Mesothelial cell of epicardium (in vitro differentiated cells): Measurements from ENCODE around the gene ZNF79. TPM values are rescaled to one million over a fixed set of nuclear protein-coding genes. Genes with fewer than 3 reads are reported as not detected.
A peak's percentile ranks its signal among the peaks of the same experiment; 100 is the strongest.

Source experiments
- DNase-seq, 2 experiments: peaks; one replicate each; pipeline ENCODE4 v3.0.0; 2021; ENCODE audit warnings: low spot score in 2 of 2; ENCODE audit not compliant: unreplicated experiment in 2 of 2
- H3K27ac Mint-ChIP-seq: 2 replicates; pipeline ENCODE4 v1.8.0; 2021; ENCODE audit warnings: mixed read lengths
- H3K27me3 Mint-ChIP-seq: 2 replicates; pipeline ENCODE4 v1.8.0; 2021; ENCODE audit warnings: low read depth, mixed read lengths
- H3K36me3 Mint-ChIP-seq: 2 replicates; pipeline ENCODE4 v1.8.0; 2021; ENCODE audit warnings: mixed read lengths
- H3K4me1 Mint-ChIP-seq: 2 replicates; pipeline ENCODE4 v1.8.0; 2021; ENCODE audit warnings: mixed read lengths
- H3K4me3 Mint-ChIP-seq: 2 replicates; pipeline ENCODE4 v1.8.0; 2021; ENCODE audit warnings: mild to moderate bottlenecking, moderate library complexity, mixed read lengths
- H3K9me3 Mint-ChIP-seq: 2 replicates; pipeline ENCODE4 v1.8.0; 2021; ENCODE audit warnings: mixed read lengths
- total RNA-seq: library from RNA; stranded (reverse); gene quantifications from 3 replicates; pipeline ENCODE4 v1.2.1, GENCODE V29; 2021
- TF ChIP-seq, protein P1 (sequence below): fragments of 200-600 bp; sonication (generic); IDR thresholded peaks from one replicate; pipeline ENCODE4 v1.5.0; 2021; ENCODE audit warnings: antibody characterized with exemption; ENCODE audit not compliant: unreplicated experiment

ZNF79 gene
- total RNA-seq, 1 donor from 2014 or later = 11.0 TPM

DNA sequence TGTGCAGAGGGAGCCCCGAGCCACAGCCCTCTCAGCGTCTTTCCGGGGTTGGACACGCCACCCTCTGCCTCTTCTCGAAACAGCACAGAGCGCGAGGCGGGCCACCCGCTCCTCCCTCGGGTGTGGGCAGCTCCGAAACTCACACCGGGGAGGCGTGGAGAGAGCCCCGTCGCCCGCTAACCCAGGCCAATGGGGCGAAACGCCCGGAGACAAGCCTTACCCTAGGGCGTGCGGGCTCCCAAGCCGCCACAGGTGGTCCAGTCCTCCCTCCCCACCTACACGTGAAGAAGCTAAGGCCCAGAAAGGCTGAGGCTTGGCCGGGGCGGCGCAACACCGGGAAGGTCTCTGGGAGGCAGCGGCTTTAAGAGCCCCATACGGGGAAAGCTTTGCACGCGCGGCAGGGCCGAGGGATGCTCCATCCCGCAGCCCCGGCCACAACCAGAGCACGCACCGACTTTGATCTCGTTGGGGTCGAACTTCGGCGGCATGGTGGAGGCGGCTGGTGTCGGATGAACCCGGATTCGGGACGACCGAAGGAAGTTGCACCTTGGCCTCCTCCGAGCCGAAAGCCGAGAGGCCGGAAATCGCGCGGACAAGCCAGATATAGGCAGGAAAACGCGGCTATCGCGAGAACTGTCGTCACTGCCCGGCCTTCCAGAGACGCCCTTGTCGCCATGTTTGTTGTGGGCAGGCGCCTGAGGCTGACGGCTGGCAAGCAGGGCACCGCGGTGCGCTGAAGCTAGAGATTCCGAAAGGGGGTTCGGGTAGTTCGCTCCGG is 26.8 kb downstream of the ZNF79 start, which contains the start of the genes LRSAM1 and RPL12:
Gene LRSAM1 (plus strand): TSS at position 681 of the 778 bp plus-strand sequence. CDS start 3,018 bp downstream, outside the sequence.
Gene RPL12 (minus strand): TSS at position 577 of the 778 bp plus-strand sequence. CDS start 89 bp downstream, at position 488.
- H3K27me3 Mint-ChIP-seq = no peaks in the 10 kb centered on the region
- peaks cover 39% of the 10 kb centered on the region for H3K36me3 Mint-ChIP-seq
- peaks cover 34% of the 10 kb centered on the region for H3K4me1 Mint-ChIP-seq
- H3K27ac Mint-ChIP-seq = peak within 1 kb of the TSS; percentile 97
- peak; percentile 96 to 99 for DNase-seq
- no peaks in the 10 kb centered on the region for H3K9me3 Mint-ChIP-seq
- TF ChIP-seq, protein P1, sequence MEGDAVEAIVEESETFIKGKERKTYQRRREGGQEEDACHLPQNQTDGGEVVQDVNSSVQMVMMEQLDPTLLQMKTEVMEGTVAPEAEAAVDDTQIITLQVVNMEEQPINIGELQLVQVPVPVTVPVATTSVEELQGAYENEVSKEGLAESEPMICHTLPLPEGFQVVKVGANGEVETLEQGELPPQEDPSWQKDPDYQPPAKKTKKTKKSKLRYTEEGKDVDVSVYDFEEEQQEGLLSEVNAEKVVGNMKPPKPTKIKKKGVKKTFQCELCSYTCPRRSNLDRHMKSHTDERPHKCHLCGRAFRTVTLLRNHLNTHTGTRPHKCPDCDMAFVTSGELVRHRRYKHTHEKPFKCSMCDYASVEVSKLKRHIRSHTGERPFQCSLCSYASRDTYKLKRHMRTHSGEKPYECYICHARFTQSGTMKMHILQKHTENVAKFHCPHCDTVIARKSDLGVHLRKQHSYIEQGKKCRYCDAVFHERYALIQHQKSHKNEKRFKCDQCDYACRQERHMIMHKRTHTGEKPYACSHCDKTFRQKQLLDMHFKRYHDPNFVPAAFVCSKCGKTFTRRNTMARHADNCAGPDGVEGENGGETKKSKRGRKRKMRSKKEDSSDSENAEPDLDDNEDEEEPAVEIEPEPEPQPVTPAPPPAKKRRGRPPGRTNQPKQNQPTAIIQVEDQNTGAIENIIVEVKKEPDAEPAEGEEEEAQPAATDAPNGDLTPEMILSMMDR = no peak
- H3K4me3 Mint-ChIP-seq = peak within 1 kb of the TSS; percentile 96

DNA sequence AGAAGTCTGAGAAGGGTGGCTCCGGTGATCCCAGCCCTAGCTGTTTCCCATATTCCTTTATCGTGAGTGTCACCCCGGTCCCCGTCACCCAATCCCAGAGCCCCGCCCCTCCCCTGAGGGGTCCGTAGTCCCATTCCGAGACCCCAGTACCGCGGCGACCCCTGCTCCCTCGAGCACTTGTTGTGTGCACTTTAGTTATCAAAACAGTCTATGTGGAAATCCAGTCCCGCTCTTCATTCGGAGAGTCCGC is 27.4 kb downstream of the ZNF79 start:
- Mint-ChIP-seq H3K9me3 (no peaks in the 10 kb centered on the region), H3K27me3 (no peaks in the 10 kb centered on the region), H3K27ac (peak overlapping the region; percentile 97), H3K4me3 (peak overlapping the region; percentile 96), H3K36me3 (peaks cover 35% of the 10 kb centered on the region), H3K4me1 (peaks cover 34% of the 10 kb centered on the region)
- no peak for DNase-seq
- TF ChIP-seq, protein P1 = no peak

DNA sequence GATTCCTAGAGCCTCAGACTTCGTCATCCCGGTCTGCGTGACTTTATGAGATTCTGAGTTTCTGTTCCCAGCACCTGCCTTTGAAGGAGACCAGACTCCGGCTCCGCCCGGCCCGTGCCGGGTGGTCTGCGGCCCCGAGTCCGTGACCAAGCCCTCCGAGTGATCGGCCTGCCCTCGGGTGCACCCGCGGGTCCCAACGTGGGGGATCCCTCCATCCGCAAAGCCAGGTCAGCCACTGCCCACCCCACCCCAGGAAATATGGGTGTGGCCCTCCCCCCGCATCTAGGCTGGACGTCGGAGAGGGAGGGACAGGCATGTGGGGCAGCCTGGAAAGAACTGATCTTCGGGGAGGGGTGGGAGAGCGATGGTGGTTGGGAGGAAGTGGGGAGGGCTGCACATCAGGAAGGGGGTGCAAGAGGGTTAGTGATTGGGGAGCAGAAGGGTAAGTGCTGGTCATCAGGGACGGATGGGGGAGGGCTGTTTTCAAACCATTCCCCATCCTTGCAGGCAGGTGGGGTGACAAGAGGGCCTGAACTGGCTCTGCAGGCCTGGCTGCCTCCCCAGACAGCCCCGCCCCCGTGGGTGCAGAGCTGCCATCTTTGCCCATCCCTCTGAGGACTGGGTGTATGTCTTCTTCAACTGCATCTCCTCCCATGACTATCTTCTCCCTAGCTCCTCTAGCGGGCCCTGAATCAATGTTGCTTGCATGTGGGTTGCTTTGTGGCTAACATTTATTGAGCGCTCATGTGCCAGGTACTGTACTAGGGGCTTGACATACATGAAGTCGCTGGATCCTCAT is 27.9 kb downstream of the ZNF79 start:
- H3K27me3 Mint-ChIP-seq = no peaks in the 10 kb centered on the region
- peaks cover 31% of the 10 kb centered on the region for H3K36me3 Mint-ChIP-seq
- peak overlapping the region; percentile 97 for H3K27ac Mint-ChIP-seq
- TF ChIP-seq, protein P1 = no peak
- peaks cover 34% of the 10 kb centered on the region for H3K4me1 Mint-ChIP-seq
- no peaks in the 10 kb centered on the region for H3K9me3 Mint-ChIP-seq
- peak overlapping the region; percentile 96 for H3K4me3 Mint-ChIP-seq
- no peak for DNase-seq

DNA sequence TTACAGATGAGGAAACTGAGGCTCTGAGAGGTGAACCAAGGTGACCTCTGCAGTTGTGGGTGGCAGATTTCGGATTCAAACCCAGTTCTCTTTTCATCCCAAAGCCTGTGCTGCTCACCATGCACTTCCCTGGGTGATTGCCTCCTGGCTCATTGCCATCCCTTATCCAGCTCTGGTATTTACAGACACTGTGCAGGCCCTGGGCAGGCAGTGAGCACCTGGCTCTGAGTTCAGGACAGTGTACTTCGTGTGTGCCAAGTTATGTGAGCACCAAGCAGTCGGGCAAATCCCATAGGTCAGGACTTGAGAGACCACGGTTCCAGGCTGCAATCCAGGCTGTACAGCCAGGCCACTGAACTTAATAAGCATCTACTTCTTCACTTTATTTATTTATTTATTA is 28.5 kb downstream of the ZNF79 start:
- peak overlapping the region; percentile 97 for H3K27ac Mint-ChIP-seq
- H3K36me3 Mint-ChIP-seq = peaks cover 32% of the 10 kb centered on the region
- TF ChIP-seq, protein P1 = no peak
- no peaks in the 10 kb centered on the region for H3K27me3 Mint-ChIP-seq
- DNase-seq = peak in 1 of 2 experiments; percentile 45
- H3K9me3 Mint-ChIP-seq = no peaks in the 10 kb centered on the region
- H3K4me1 Mint-ChIP-seq = peaks cover 34% of the 10 kb centered on the region
- peak overlapping the region; percentile 96 for H3K4me3 Mint-ChIP-seq

DNA sequence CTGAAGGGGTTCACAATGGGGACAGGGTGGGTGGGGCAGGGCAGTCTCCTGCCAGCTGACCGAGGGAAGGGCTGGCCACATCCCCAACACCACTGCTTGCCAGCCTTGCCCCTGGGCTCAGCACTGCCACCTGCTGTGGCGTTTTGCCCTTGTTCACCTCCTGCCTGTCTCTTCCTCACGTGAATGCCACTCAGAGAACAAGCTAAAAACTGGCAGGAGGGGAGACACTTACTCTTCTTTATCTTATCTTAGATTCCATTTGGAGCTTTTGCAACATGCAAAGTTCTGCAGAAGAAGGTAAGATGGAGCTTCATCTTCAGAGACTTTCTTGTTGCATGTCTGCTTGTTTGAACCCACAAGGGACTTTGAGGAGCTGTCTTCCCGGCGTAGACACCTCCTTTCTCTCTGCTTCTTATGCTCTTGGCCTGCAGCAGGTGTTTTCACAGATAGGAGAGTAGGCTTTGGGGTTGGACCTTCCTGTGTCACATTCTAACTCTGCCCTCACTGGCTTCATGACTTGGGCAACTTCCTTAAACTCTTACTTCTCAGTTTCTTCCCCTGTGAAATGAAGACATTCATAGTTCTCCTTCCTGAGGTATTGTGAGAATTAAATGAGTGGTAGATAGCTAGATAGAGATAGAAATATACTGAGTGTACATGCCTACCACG is 31.3 kb downstream of the ZNF79 start:
- no peak for DNase-seq
- H3K4me1 Mint-ChIP-seq = peaks cover 9% of the 10 kb centered on the region
- H3K27ac Mint-ChIP-seq = no peak overlapping the region
- H3K27me3 Mint-ChIP-seq = no peaks in the 10 kb centered on the region
- TF ChIP-seq, protein P1 = no peak
- no peaks in the 10 kb centered on the region for H3K9me3 Mint-ChIP-seq
- H3K36me3 Mint-ChIP-seq = peaks cover 19% of the 10 kb centered on the region
- no peak overlapping the region for H3K4me3 Mint-ChIP-seq
